ACHN (cell line): Measurements from ENCODE around the gene DCAF15.

Experiments used
- DNase-seq: peaks from one replicate; pipeline ENCODE4 v3.0.0-alpha.2; 2015
- in situ Hi-C: cut with HindIII; loops from 2 replicates; pipeline ENCODE4 v1.10.0; 2017; ENCODE audit warnings: low sequenced_read_pairs, low pct_ligation_motif_present, low pct_unique_long_range_greater_than_20kb

DCAF15 gene

GRCh38 chr19:14003251-14004055 is 51.1 kb downstream of the DCAF15 start:
- in situ Hi-C loops = no loop called here
- no peak for DNase-seq

DNA sequence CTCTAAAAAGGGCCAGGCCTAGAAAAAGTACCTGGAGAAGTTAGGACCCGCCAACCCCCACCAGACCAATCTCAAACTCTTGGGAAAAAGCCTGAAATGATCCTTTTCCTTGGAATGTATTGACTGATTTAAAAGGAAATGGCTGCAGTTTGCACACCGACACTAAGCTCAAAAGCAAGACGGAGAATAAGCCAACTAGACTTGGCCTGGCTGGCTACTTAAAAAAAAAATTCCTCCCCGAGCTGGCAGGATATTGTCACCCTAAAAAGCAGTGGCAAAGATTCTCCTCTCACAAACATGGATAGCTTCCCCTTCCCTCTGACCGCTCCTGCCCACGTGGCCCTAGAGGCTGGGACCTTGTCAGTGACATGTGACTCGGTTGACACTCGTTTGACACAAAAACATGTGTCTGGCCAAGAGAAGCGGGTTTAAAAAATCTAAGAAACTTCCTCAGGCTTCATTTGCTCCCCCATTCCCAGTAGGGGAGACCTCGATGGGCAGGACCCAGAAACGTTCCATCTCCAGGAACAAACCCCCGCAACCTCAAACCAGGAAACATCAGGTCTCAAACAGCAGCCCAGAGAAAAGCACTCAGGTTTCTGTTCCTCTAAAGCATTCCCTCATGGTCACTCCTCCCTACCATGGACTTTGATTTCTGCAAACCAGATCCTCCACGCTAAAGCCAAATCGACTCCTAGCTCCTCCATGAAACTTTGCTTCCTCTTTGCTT is 52.5 kb downstream of the DCAF15 start:
- in situ Hi-C loops = no loop called here
- DNase-seq = no peak

GRCh38 chr19:14005349-14006084 is 53.2 kb downstream of the DCAF15 start:
- in situ Hi-C loops = no loop called here
- peak; percentile 79 for DNase-seq

DNA sequence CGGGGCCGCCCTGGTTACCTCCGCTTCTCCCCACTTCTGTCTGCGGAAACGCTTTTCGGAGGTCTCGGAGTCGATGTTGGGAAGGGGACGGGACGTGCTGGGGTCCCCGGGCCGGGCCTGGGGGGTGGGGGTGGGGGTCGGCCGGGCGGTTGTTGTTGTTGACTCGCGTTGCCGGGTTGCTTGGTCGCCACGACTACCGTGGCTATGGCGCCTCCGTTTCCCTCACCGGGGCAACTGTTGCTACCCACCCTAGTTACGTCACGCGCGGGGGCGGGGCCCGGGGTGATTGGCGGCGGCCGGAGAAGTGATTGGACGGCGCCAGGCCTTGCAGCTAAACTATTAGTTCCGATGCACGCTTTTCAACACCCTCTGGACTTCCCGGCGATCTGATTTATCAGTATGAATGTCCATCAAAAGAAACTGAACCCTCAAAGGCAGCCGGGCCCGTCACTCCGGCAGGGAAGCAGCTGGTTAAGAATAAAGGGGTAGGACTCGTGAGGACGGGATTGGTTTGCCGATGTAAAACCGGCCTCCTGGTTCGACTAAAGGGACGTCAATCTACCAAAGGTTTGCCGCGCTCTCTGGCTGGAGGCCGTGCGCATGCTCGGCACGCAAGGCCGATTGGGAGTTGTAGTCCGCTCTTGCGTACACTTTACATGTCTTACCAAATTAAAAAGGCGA is 53.9 kb downstream of the DCAF15 start, which contains the start of gene RFX1:
Gene RFX1, minus strand, starts transcription at position 236 of the 681 bp plus-strand sequence. CDS start 12,477 bp downstream, outside the sequence.
- in situ Hi-C loops = no loop called here
- peak; percentile 98 for DNase-seq

DNA sequence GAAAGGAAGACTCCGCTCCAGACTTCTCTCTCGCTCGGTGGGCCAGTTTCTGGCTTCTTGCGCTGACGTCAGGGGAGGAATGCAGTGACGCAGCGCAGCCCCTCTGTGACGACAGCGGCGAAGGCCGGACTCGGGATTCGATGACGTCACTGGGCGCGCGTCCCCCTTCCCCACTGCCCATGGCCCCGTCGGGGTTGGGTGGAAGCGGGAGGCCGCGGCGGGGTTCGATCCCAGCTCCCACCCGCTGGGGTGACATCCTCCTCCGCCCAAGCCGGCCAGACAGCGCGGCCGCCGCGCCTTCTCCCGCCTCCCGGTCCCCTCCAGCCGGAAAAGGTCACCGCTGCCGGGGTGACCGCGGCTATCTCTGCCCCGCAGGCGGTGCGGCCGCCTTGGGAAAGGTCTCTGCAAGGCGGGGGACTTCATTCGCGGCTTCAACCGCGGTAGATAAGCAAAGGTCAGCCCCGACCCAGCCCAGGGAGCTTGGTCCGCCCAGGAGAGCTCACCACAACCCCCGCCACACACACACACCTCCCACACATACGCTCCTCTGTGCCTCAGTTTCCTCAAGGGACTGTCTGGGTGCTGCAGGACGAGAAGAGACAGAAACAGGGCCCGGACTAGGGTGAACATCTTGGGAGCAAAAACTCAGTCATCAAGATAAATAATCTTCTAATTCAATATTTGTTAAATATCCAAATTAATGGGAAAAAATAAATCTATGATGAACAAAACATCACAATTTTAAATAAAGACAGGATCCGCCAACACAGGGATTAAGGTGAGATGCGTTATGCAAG is 54.7 kb downstream of the DCAF15 start:
- in situ Hi-C loops = no loop called here
- no peak for DNase-seq
